ENCODE results near the gene PRKAR1B.
A peak's percentile ranks its signal among the peaks of the same experiment; 100 is the strongest.

PRKAR1B gene

DNA sequence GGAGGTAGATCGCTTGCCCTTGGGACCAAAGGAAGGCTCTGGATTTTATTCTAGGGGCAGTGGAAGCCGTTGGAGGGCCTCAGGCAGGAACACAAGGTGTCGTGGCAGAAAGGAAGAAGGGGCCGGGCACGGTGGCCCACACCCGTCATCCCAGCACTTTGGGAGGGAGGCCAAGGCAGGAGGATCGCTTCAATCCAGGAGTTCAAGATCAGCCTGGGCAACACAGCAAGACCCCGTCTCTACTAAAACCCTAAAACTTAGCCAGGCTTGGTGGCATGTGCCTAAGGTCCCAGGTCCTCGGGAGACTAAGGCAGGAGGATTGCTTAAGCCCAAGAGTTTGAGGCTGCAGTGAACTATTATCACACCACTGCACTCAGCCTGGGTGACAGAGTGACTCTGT is 202.3 kb downstream of the PRKAR1B start:
- H3K9me3 ChIP-seq (replicated peaks; ENCODE audit: low read length): no peaks in the 10 kb centered on the region
- H3K4me1 ChIP-seq (ENCODE audit: control insufficient read depth, insufficient read depth, low read length): peaks cover 19% of the 10 kb centered on the region
- no peak overlapping the region for H3K4me2 ChIP-seq (ENCODE audit: low read length)
- H3K36me3 ChIP-seq (ENCODE audit: insufficient read depth, low read length): no peaks in the 10 kb centered on the region
- H3K4me3 ChIP-seq (ENCODE audit: low read length): no peak overlapping the region
- no peak overlapping the region for H3K9ac ChIP-seq (ENCODE audit: low read depth, low read length)
- H3K27me3 ChIP-seq (ENCODE audit: control insufficient read depth, insufficient read depth, low read length): peaks cover 15% of the 10 kb centered on the region

- Histone ChIP-seq H3K27me3 (ENCODE audit: control insufficient read depth, insufficient read depth, low read length) (peaks cover 15% of the 10 kb centered on the region), H3K9ac (ENCODE audit: low read depth, low read length) (no peak overlapping the region), H3K4me2 (ENCODE audit: low read length) (no peak overlapping the region), H3K36me3 (ENCODE audit: insufficient read depth, low read length) (no peaks in the 10 kb centered on the region), H3K9me3 (replicated peaks; ENCODE audit: low read length) (no peaks in the 10 kb centered on the region), H3K4me1 (ENCODE audit: control insufficient read depth, insufficient read depth, low read length) (peaks cover 19% of the 10 kb centered on the region), H3K4me3 (ENCODE audit: low read length) (no peak overlapping the region)
Measured at GRCh38 chr7:523347-524336, 203.4 kb downstream of the PRKAR1B start.

- Histone ChIP-seq H3K4me2 (ENCODE audit: low read length) (no peak overlapping the region), H3K27me3 (ENCODE audit: control insufficient read depth, insufficient read depth, low read length) (peaks cover 15% of the 10 kb centered on the region), H3K4me1 (ENCODE audit: control insufficient read depth, insufficient read depth, low read length) (peaks cover 19% of the 10 kb centered on the region), H3K4me3 (ENCODE audit: low read length) (no peak overlapping the region), H3K9ac (ENCODE audit: low read depth, low read length) (no peak overlapping the region), H3K9me3 (replicated peaks; ENCODE audit: low read length) (no peaks in the 10 kb centered on the region), H3K36me3 (ENCODE audit: insufficient read depth, low read length) (no peaks in the 10 kb centered on the region)
Measured at GRCh38 chr7:522951-523314, 204.1 kb downstream of the PRKAR1B start.

DNA sequence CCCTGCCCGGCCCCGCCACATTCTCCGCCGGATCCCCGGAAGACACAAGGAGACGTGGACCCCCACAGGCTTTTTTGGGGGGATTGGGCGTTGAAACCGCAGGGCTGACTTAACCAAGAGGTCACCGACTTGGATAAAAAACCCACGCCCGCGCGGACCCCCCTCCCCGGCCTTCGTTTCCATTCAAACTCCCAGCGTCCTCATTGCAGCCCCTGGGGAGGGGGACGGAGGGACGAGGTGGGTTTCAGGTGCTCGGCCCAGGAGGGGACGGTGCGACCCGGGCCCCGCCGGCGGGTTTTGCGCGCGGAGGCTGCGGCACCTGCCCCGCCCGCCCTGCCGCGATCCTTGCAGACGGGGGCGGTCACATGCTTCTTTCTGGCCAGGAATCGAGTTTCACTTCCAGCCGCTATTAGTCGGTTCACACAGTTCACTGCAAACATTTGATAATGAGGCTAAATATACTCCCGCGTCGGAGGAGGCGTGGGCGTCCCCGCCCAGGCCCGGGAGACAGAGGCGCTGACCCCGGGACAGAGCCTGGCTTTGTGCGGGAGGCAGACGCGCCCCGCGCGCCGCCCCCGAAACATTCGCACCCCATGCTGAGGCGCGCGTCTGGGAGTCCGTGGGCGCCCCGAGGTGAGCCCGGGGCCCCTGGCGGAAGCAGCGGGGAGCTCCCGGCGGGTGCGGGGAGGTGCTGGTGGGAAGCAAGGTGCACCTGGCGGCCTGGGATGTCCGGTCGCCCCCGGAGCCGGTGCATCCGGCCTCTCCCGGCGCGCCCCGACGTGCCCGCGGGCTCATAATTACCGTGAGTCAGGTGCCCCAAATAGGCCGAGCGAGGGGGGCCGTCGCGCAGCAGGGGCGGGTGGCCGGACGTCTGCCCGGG is 204.8 kb downstream of the PRKAR1B start:
- Histone ChIP-seq H3K36me3 (ENCODE audit: insufficient read depth, low read length) (no peaks in the 10 kb centered on the region), H3K4me3 (ENCODE audit: low read length) (peak overlapping the region; percentile 63), H3K27me3 (ENCODE audit: control insufficient read depth, insufficient read depth, low read length) (peaks cover 15% of the 10 kb centered on the region), H3K9me3 (replicated peaks; ENCODE audit: low read length) (no peaks in the 10 kb centered on the region), H3K4me1 (ENCODE audit: control insufficient read depth, insufficient read depth, low read length) (peaks cover 19% of the 10 kb centered on the region), H3K4me2 (ENCODE audit: low read length) (peak overlapping the region; percentile 83), H3K9ac (ENCODE audit: low read depth, low read length) (peak overlapping the region; percentile 52)

- peaks cover 15% of the 10 kb centered on the region for H3K27me3 ChIP-seq (ENCODE audit: control insufficient read depth, insufficient read depth, low read length)
Measured at GRCh38 chr7:521221-522070, 205.6 kb downstream of the PRKAR1B start.

DNA sequence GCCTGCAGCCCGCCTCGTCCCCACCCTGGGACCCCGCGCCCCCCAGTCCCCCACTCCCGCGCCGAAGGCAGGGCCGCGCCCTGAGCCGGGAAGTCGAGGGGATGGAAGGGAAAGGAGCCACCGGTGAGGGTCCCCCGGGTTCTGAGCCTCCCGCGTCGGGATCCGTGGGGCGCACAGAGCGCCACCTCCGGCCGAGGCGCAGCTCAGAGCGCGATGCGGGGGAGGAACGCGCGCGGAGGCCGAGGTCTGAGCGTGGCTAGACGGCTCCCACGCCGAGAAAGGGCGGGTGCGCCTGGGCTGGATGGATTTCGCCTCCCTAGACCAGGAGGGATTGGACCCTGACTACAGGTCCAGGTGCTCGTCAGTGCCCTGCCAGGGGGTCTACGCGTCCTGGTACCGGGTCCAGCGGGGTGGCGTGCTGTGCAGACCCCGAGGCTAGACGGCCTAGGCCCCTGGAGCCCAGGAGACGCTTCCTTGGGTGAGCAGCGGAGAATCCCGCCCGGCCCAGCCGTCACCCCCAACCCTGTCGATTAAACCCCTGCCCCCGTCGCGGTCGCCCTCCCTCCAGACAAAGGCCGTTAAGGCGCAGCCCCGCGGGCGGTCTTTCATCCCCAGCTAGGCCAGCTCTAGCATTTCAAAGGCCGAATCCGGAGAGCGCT is 206.4 kb downstream of the PRKAR1B start:
- peaks cover 15% of the 10 kb centered on the region for H3K27me3 ChIP-seq (ENCODE audit: control insufficient read depth, insufficient read depth, low read length)
- H3K4me1 ChIP-seq (ENCODE audit: control insufficient read depth, insufficient read depth, low read length): peaks cover 15% of the 10 kb centered on the region
- peak overlapping the region; percentile 83 for H3K4me3 ChIP-seq (ENCODE audit: low read length)
- peak overlapping the region; percentile 89 for H3K4me2 ChIP-seq (ENCODE audit: low read length)
- no peaks in the 10 kb centered on the region for H3K9me3 ChIP-seq (replicated peaks; ENCODE audit: low read length)
- H3K9ac ChIP-seq (ENCODE audit: low read depth, low read length): peak overlapping the region; percentile 65
- no peaks in the 10 kb centered on the region for H3K36me3 ChIP-seq (ENCODE audit: insufficient read depth, low read length)

More at GRCh38 chr7:521221-522070, 205.6 kb downstream of the PRKAR1B start:
- Histone ChIP-seq H3K4me1 (ENCODE audit: control insufficient read depth, insufficient read depth, low read length) (peaks cover 19% of the 10 kb centered on the region), H3K4me3 (ENCODE audit: low read length) (peak overlapping the region; percentile 63), H3K9ac (ENCODE audit: low read depth, low read length) (peak overlapping the region; percentile 52), H3K36me3 (ENCODE audit: insufficient read depth, low read length) (no peaks in the 10 kb centered on the region), H3K4me2 (ENCODE audit: low read length) (peak overlapping the region; percentile 83), H3K9me3 (replicated peaks; ENCODE audit: low read length) (no peaks in the 10 kb centered on the region)

DNA sequence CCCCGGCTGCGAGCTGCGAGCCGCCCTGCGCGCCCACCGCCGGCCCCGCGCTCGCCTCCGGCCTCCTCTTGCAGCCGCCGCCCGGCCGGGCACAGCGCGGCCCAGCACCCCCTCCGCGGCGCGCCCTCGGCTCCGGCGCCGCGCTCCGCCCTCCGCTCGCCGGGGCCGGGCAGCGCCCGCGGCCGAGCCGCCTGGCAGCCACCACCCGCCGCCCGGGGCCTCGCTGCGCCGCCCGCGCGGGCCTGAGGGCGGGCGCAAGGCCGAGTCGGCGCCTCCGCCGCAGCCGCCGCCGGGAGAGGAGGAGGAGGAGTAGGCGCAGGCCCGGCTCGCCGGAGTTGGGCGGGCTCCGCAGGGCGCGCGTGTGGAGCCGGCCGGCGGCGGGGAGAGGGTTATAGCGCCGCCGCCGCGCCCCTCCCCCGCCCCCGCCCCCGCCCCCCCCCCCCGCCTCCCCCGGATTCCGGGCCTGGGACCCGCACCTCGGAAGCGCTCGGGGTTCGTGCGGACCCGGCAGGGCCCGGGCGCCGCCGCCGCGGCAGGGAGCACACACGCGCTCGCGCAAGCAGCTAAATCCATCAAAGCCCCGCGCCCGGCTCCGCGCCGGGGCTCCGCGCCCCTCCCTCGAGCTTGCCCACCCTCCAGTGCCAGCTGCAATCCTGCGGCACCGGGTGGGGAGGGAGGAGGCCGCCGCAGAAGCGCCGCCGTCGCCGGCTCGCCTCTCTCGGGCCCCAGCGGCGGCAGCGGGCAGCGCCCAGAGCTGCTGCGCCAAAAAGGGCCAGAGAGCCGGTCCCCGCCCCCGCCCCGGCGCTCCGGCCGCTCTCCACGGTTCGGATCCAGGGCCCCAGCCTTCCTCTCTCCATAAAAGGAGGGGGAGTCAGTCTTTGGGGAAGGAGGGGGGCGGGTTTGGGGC is 207.3 kb downstream of the PRKAR1B start, which contains the start of gene PDGFA:
Gene PDGFA, minus strand, starts transcription at position 363 of the 907 bp plus-strand sequence. CDS start 845 bp downstream, outside the sequence.
- H3K9ac ChIP-seq (ENCODE audit: low read depth, low read length): peak within 1 kb of the TSS; percentile 89

GRCh38 chr7:518630-519483 is 208.2 kb downstream of the PRKAR1B start:
- H3K27me3 ChIP-seq (ENCODE audit: control insufficient read depth, insufficient read depth, low read length): peaks cover 15% of the 10 kb centered on the region
- H3K9me3 ChIP-seq (replicated peaks; ENCODE audit: low read length): no peaks in the 10 kb centered on the region
- peak overlapping the region; percentile 83 for H3K4me3 ChIP-seq (ENCODE audit: low read length)
- H3K9ac ChIP-seq (ENCODE audit: low read depth, low read length): peak overlapping the region; percentile 89
- H3K4me2 ChIP-seq (ENCODE audit: low read length): peak overlapping the region; percentile 89
- H3K36me3 ChIP-seq (ENCODE audit: insufficient read depth, low read length): peaks cover 5% of the 10 kb centered on the region
- peaks cover 32% of the 10 kb centered on the region for H3K4me1 ChIP-seq (ENCODE audit: control insufficient read depth, insufficient read depth, low read length)

More for the DNA sequence above, 207.3 kb downstream of the PRKAR1B start, which contains the start of gene PDGFA:
- peaks cover under 1% of the 10 kb centered on the region for H3K36me3 ChIP-seq (ENCODE audit: insufficient read depth, low read length)
- H3K4me2 ChIP-seq (ENCODE audit: low read length): peak within 1 kb of the TSS; percentile 89
- H3K4me3 ChIP-seq (ENCODE audit: low read length): peak within 1 kb of the TSS; percentile 83
- no peaks in the 10 kb centered on the region for H3K9me3 ChIP-seq (replicated peaks; ENCODE audit: low read length)
- H3K4me1 ChIP-seq (ENCODE audit: control insufficient read depth, insufficient read depth, low read length): peaks cover 23% of the 10 kb centered on the region
- H3K27me3 ChIP-seq (ENCODE audit: control insufficient read depth, insufficient read depth, low read length): peaks cover 15% of the 10 kb centered on the region
